Neural cell (in vitro differentiated cells): ENCODE measurements around the gene CPZ. TPM values are rescaled to one million over a fixed set of nuclear protein-coding genes. Genes with fewer than 3 reads are reported as not detected.

Experiments
- H2AFZ ChIP-seq: fragments of 200-600, 300-800 bp; sonication (generic), shearing (Covaris generic); 2 replicates; pipeline ENCODE4 v1.6.0; 2014; ENCODE audit warnings: low read depth, mild to moderate bottlenecking, antibody characterized with exemption, low read length, moderate library complexity
- H3F3A ChIP-seq: fragments of 200-600 bp; shearing (Covaris generic); 2 replicates; pipeline ENCODE4 v1.6.1; 2016; ENCODE audit warnings: mild to moderate bottlenecking, moderate library complexity, mixed read lengths, antibody characterized with exemption, low read length; ENCODE audit not compliant: insufficient read depth, poor library complexity, severe bottlenecking
- H3K27ac ChIP-seq: fragments of 200-600, 300-800 bp; sonication (generic), shearing (Covaris generic); 2 replicates; pipeline ENCODE4 v1.5.1; 2014; ENCODE audit warnings: mild to moderate bottlenecking, low read length, moderate library complexity
- H3K27me3 ChIP-seq: fragments of 300-800, 200-600 bp; sonication (generic), shearing (Covaris generic); 2 replicates; pipeline ENCODE4 v1.6.0; 2014; ENCODE audit warnings: mild to moderate bottlenecking, low read depth, low read length, moderate library complexity; ENCODE audit not compliant: insufficient read depth
- H3K36me3 ChIP-seq: fragments of 300-800, 200-600 bp; sonication (generic), shearing (Covaris generic); 2 replicates; pipeline ENCODE4 v1.5.1; 2014; ENCODE audit warnings: mild to moderate bottlenecking, antibody characterized with exemption, low read length, moderate library complexity; ENCODE audit not compliant: insufficient read depth
- H3K4me2 ChIP-seq: fragments of 300-800, 200-600 bp; sonication (generic), shearing (Covaris generic); 2 replicates; pipeline ENCODE4 v1.6.0; 2014; ENCODE audit warnings: mild to moderate bottlenecking, low read length
- H3K4me3 ChIP-seq: fragments of 300-800, 200-600 bp; sonication (generic), shearing (Covaris generic); 2 replicates; pipeline ENCODE4 v1.5.1; 2014; ENCODE audit warnings: mild to moderate bottlenecking, low read length, moderate library complexity
- H3K79me2 ChIP-seq: fragments of 200-600 bp; shearing (Covaris generic); replicated peaks from 2 replicates; pipeline ENCODE4 v1.6.0; 2014; ENCODE audit warnings: mild to moderate bottlenecking, low read length, moderate library complexity; ENCODE audit not compliant: insufficient read depth
- H3K9ac ChIP-seq: fragments of 300-800, 200-600 bp; sonication (generic), shearing (Covaris generic); 2 replicates; pipeline ENCODE4 v1.6.1; 2016; ENCODE audit warnings: mild to moderate bottlenecking, low read length, mixed read lengths
- H3K9me2 ChIP-seq: fragments of 200-600 bp; shearing (Covaris generic); 2 replicates; pipeline ENCODE4 v1.6.1; 2016; ENCODE audit warnings: mild to moderate bottlenecking, low read length, mixed read lengths; ENCODE audit not compliant: insufficient read depth
- H3K9me3 ChIP-seq: fragments of 200-600, 300-800 bp; sonication (generic), shearing (Covaris generic); 2 replicates; pipeline ENCODE4 v1.6.1; 2016; ENCODE audit warnings: mild to moderate bottlenecking, mixed run types, low read length, moderate library complexity, mixed read lengths
- H4K20me1 ChIP-seq: fragments of 200-600 bp; shearing (Covaris generic); 2 replicates; pipeline ENCODE4 v1.6.1; 2016; ENCODE audit warnings: mild to moderate bottlenecking, mixed run types; ENCODE audit not compliant: insufficient read depth
- EP300 ChIP-seq: fragments of 450-650 bp; conservative IDR thresholded peaks from 2 replicates; pipeline ENCODE4 v1.6.1; 2014; ENCODE audit warnings: antibody characterized with exemption, mild to moderate bottlenecking, moderate library complexity; ENCODE audit not compliant: poor library complexity, severe bottlenecking
- EZH2 ChIP-seq: fragments of 200-600, 300-800 bp; shearing (Covaris generic), sonication (generic); IDR thresholded peaks from 2 replicates; pipeline ENCODE4 v1.6.1; 2014; ENCODE audit warnings: antibody characterized with exemption, low read length, borderline replicate concordance, mild to moderate bottlenecking; ENCODE audit not compliant: insufficient read depth, poor library complexity, severe bottlenecking
- MXI1 ChIP-seq: fragments of 450-650 bp; conservative IDR thresholded peaks from 2 replicates; pipeline ENCODE4 v1.6.1; 2014; ENCODE audit warnings: antibody characterized with exemption, mild to moderate bottlenecking; ENCODE audit not compliant: poor library complexity, severe bottlenecking
- POLR2AphosphoS5 ChIP-seq: IDR thresholded peaks from 2 replicates; pipeline ENCODE4 v1.6.1; 2012
- RAD21 ChIP-seq: fragments of 450-650 bp; conservative IDR thresholded peaks from 2 replicates; pipeline ENCODE4 v1.6.1; 2014; ENCODE audit warnings: antibody characterized with exemption, mild to moderate bottlenecking, moderate library complexity
- SMC3 ChIP-seq: fragments of 450-650 bp; conservative IDR thresholded peaks from 2 replicates; pipeline ENCODE4 v1.6.1; 2014; ENCODE audit warnings: antibody characterized with exemption, mild to moderate bottlenecking, moderate library complexity; ENCODE audit not compliant: poor library complexity
- TAF1 ChIP-seq: IDR thresholded peaks from 2 replicates; pipeline ENCODE4 v1.6.1; 2012; ENCODE audit warnings: low read depth
- polyA plus RNA-seq: library from polyadenylated mRNA; depleted of rRNA; stranded (reverse); fragments of >200 nt; gene quantifications from 2 replicates; pipeline ENCODE4 v1.2.3, GENCODE V29; 2014
- TF ChIP-seq, protein P1 (sequence below): IDR thresholded peaks from 2 replicates; pipeline ENCODE4 v1.6.1; 2012; ENCODE audit warnings: borderline replicate concordance
- TF ChIP-seq, protein P2 (sequence below): fragments of 450-650 bp; IDR thresholded peaks from 2 replicates; pipeline ENCODE4 v1.5.1; 2014; ENCODE audit warnings: antibody characterized with exemption, mild to moderate bottlenecking, moderate library complexity; ENCODE audit not compliant: poor library complexity, severe bottlenecking

Gene CPZ
- polyA plus RNA-seq, 1 donor from 2014 or later = not detected

DNA sequence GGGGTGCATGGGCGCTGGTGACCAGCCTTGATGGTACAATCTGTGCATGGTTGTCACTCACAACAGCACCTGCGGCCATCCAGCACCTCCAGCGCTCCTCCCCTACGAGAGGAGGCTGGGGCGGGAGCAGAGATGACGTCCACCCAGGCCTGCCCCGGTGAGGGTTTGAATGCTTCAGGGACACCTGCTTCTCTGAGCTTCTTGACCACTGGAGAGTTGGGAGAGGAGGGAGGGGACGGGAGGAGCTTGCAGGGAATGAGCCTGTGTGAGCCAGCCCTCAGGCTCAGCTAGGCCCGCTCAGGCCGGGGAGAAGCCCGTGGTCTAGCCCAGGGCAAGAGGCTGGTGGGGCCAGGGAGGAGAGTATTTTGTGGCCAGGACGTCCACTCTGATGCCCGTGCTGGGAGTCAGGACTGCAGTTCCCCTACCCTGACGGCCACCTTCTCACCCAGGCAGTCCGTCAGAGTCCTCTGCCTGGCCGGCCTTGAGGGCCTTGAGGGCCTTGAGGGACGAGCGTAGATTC is 59.2 kb downstream of the CPZ start:
- no peaks in the 10 kb centered on the region for H3K79me2 ChIP-seq
- H4K20me1 ChIP-seq = no peaks in the 10 kb centered on the region
- no peak overlapping the region for H3K27ac ChIP-seq
- H3F3A ChIP-seq = no peaks in the 10 kb centered on the region
- H3K4me3 ChIP-seq = no peak overlapping the region
- no peaks in the 10 kb centered on the region for H3K9me3 ChIP-seq
- H3K36me3 ChIP-seq = no peaks in the 10 kb centered on the region
- no peaks in the 10 kb centered on the region for H3K27me3 ChIP-seq
- H3K9me2 ChIP-seq = no peaks in the 10 kb centered on the region
- no peak overlapping the region for H3K4me2 ChIP-seq
- TF ChIP-seq EZH2 (no peak), TAF1 (no peak), EP300 (no peak), POLR2AphosphoS5 (no peak), RAD21 (no peak), SMC3 (no peak), MXI1 (no peak)
- TF ChIP-seq, protein P1, sequence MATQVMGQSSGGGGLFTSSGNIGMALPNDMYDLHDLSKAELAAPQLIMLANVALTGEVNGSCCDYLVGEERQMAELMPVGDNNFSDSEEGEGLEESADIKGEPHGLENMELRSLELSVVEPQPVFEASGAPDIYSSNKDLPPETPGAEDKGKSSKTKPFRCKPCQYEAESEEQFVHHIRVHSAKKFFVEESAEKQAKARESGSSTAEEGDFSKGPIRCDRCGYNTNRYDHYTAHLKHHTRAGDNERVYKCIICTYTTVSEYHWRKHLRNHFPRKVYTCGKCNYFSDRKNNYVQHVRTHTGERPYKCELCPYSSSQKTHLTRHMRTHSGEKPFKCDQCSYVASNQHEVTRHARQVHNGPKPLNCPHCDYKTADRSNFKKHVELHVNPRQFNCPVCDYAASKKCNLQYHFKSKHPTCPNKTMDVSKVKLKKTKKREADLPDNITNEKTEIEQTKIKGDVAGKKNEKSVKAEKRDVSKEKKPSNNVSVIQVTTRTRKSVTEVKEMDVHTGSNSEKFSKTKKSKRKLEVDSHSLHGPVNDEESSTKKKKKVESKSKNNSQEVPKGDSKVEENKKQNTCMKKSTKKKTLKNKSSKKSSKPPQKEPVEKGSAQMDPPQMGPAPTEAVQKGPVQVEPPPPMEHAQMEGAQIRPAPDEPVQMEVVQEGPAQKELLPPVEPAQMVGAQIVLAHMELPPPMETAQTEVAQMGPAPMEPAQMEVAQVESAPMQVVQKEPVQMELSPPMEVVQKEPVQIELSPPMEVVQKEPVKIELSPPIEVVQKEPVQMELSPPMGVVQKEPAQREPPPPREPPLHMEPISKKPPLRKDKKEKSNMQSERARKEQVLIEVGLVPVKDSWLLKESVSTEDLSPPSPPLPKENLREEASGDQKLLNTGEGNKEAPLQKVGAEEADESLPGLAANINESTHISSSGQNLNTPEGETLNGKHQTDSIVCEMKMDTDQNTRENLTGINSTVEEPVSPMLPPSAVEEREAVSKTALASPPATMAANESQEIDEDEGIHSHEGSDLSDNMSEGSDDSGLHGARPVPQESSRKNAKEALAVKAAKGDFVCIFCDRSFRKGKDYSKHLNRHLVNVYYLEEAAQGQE = no peak
- TF ChIP-seq, protein P2, sequence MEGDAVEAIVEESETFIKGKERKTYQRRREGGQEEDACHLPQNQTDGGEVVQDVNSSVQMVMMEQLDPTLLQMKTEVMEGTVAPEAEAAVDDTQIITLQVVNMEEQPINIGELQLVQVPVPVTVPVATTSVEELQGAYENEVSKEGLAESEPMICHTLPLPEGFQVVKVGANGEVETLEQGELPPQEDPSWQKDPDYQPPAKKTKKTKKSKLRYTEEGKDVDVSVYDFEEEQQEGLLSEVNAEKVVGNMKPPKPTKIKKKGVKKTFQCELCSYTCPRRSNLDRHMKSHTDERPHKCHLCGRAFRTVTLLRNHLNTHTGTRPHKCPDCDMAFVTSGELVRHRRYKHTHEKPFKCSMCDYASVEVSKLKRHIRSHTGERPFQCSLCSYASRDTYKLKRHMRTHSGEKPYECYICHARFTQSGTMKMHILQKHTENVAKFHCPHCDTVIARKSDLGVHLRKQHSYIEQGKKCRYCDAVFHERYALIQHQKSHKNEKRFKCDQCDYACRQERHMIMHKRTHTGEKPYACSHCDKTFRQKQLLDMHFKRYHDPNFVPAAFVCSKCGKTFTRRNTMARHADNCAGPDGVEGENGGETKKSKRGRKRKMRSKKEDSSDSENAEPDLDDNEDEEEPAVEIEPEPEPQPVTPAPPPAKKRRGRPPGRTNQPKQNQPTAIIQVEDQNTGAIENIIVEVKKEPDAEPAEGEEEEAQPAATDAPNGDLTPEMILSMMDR = no peak
- no peak overlapping the region for H2AFZ ChIP-seq
- no peak overlapping the region for H3K9ac ChIP-seq

DNA sequence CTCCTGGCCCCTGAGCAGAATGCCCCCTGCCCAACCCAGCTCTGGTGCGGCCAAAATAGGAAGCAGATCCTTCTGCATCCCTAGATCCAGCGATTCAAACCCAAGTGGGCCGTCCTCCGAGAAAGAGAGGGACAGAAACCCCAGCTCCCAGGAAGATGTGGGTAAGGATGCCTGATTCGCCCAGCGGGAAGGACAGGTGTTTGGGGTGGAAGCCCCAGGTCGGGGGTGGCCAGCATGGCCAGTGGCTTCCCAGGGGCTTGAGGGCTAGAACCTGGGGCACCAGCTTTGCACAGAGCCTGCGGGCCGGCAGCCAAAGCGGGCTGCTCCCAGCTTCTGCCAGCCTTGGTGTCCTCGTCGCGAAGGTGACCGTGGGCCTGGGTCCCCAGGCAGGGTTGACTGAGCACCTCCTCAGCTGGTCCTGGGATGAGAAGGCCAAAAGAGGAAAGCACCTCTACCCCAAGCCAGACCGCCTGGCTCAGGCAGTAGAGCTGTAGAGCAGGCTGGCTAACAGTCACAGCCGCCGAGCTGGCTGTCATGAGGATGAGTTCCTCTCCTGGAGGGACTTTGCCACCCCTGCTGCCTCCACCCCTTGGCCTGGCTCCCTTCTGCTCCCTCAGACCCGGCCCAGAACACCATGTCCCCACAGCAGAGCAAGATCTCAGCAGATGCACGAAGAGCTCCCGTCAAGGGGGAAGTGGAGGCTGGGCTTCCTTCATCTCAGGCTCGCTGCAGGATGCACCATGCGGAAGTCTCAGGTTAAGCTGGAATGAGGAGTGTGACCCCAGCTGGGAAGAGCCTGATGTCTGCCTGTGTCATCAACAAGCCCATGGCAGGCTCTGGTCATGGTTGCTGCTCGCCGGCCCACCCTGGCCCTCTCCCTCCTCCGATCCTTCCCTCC is 59.9 kb downstream of the CPZ start:
- Histone ChIP-seq H3K27ac (no peak overlapping the region), H3K9ac (no peak overlapping the region), H4K20me1 (no peaks in the 10 kb centered on the region), H3K9me2 (no peaks in the 10 kb centered on the region), H3K36me3 (no peaks in the 10 kb centered on the region), H3K9me3 (no peaks in the 10 kb centered on the region), H3F3A (no peaks in the 10 kb centered on the region), H3K4me3 (no peak overlapping the region), H3K4me2 (no peak overlapping the region), H3K79me2 (no peaks in the 10 kb centered on the region), H3K27me3 (no peaks in the 10 kb centered on the region), H2AFZ (no peak overlapping the region)
- no peak for TF ChIP-seq SMC3
- no peak for TF ChIP-seq MXI1
- no peak for TF ChIP-seq POLR2AphosphoS5
- no peak for TF ChIP-seq TAF1
- TF ChIP-seq, protein P1 = no peak
- no peak for TF ChIP-seq RAD21
- no peak for TF ChIP-seq EZH2
- no peak for TF ChIP-seq EP300
- TF ChIP-seq, protein P2 = no peak
